Spleen (tissue), 7 donors: ENCODE measurements around the gene ABI1.

Experiments used
- POLR2AphosphoS5 ChIP-seq, 3 donors: sonication (generic); formaldehyde crosslinking; IDR thresholded peaks; one replicate each; pipeline ENCODE4 v1.5.1; 2017; ENCODE audit warnings: antibody characterized with exemption in 3 of 3
- TF ChIP-seq, protein P1 (sequence below), 11 experiments: fragments of 200-600 bp in 7 of 11; fragments of 450-650 bp in 4 of 11; sonication (generic) in 4 of 11; IDR thresholded peaks in 8 of 11; conservative IDR thresholded peaks in 3 of 11; 1 replicate in 7 of 11; 2 replicates in 4 of 11; pipeline versions ENCODE4 v1.4.0 to v1.8.0; 2016 to 2021; ENCODE audit warnings: antibody characterized with exemption in 11 of 11, inconsistent platforms in 4 of 11, mild to moderate bottlenecking in 1 of 11
- donor health status: DM: no; HTN: no; CAD: no; lungs with moderate emphysema.
- donor health status: DM: no; HTN: no; CAD: no.
- donor health status: DM: no; HTN: no; CAD: no.

DNA sequence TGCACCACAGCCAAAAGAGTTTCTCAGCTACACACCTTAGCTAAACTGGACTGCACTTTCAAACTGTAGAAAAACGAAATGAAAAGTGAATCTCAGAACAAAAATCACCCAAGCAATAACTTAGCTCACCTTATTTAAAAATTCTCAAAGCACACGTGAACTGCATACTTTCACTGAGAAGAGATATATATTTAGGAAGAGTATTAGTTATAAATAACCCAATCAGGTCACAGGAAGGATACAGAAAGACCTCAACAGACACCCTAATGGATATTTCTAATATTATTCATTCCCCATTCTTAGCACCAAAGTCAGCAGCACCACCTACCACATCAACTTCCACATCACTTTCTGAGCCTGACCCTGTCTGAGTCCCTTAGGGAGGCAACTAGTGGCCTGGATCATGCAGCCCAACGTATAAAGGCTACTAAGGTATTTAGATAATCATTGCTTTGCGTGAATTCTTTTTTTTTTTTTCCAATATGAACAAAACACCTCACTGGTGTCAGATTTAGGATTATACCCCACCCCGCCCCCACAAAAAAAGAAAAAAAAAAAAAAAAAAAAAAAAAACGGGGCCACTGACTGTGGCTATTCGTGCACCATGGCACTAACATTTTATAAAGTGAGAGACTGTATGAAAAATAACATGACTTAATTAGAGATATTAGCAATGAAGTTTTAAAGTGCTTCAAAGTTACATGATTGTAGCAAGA is 2.6 kb downstream of the ABI1 start:
- TF ChIP-seq, protein P1, sequence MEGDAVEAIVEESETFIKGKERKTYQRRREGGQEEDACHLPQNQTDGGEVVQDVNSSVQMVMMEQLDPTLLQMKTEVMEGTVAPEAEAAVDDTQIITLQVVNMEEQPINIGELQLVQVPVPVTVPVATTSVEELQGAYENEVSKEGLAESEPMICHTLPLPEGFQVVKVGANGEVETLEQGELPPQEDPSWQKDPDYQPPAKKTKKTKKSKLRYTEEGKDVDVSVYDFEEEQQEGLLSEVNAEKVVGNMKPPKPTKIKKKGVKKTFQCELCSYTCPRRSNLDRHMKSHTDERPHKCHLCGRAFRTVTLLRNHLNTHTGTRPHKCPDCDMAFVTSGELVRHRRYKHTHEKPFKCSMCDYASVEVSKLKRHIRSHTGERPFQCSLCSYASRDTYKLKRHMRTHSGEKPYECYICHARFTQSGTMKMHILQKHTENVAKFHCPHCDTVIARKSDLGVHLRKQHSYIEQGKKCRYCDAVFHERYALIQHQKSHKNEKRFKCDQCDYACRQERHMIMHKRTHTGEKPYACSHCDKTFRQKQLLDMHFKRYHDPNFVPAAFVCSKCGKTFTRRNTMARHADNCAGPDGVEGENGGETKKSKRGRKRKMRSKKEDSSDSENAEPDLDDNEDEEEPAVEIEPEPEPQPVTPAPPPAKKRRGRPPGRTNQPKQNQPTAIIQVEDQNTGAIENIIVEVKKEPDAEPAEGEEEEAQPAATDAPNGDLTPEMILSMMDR (IDR thresholded peaks at IDR 0.05 in 8 of 11, conservative IDR thresholded peaks at IDR 0.05 in 3 of 11): no peak
- no peak for TF ChIP-seq POLR2AphosphoS5 (IDR thresholded peaks at IDR 0.05)
